Colon (tissue), 2 donors: ENCODE measurements around the gene RPL15.
"Not testable (repeated sequence)": the region's sequence is repeated elsewhere in the genome, so short reads cannot be mapped to it uniquely, and the experiment has no call there.

Experiments
- FAIRE-seq: peaks from 2 replicates; lab custom pipeline; 2012; peaks lifted over from hg19 to GRCh38; lab: Jason Lieb, UNC
- donor health status: control.
- donor health status: control.

Gene RPL15

DNA sequence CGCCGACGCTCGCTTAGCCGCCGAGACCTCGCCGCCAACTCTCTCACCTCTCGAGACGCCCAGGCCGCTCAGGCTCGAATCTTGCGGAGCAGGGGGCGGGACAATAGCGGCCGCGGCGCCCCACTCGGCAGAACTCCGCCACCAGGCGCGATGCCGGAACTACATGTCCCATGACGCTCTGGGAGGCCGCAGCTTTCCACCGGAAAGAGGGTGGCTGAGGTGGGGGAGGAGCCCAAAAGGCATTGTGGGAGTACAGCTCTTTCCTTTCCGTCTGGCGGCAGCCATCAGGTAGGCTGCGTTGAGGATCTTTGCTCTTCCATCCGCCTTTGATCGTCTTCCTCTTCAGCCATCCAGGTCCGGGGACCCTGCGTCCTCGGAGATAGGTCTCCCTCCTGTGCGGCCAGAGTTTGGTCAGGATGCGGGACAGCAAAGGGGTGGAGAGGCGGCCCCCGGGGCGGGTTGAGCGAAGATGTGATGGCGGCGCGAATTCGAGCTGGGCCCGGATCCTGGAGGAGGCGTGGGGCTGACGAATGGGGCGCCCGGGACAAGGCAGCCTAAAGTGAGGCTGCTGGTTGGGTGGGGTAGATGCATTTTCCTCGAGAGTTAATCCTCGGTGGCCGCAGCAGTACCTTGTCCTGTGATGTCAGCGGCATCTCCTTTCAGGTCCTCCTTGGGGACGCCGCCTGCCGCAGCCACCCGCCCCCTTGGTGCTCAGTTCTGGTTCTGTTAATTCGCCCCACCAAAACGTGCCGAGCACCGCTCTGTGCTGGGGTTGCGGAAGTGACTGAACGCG, at the start of gene RPL15, which contains the start of gene NKIRAS1:
Gene RPL15, plus strand, starts transcription at position 247 of the 793 bp plus-strand sequence. CDS start 728 bp downstream, outside the sequence.
Gene NKIRAS1, minus strand, starts transcription at position 105 of the 793 bp plus-strand sequence. CDS start 6,086 bp downstream, outside the sequence.
- no peak for FAIRE-seq

GRCh38 chr3:23867400-23867799, 49.5 kb upstream of the RPL15 start:
- no peak for FAIRE-seq

- FAIRE-seq, result no peak
Observed at GRCh38 chr3:23867838-23868237, 49.1 kb upstream of the RPL15 start.

DNA sequence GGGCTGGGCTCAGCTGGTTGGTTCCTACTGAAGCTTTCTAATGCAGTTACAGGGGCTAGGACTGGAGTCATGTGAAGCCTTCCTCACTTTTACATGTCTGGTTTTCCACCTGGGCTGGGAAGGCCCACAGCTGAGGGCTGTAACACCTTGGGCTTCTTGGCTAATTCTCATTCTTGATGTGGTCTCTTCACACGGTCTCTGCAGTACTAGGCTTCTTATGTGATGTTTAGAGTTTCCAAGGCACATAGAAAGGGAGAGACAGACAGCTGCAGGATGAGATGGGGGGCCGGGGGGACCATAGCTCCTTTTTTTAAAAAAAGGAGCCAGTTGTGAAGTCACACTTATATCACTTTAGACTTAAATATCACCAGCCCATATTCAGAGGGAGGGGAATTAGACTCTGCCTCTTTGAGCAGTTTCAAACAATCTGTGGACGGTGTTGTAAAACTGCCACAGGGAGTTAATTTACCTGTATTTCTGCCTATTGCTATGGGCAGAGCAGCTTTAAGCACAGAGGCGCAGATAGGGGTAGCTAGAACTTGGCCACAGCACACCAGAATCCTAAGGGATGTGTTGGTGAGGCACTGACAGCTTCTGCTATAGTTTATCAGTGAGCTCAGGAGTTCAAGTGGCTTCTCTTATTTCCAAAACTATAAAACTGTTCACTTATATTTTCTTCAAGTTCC, 46.8 kb upstream of the RPL15 start:
- FAIRE-seq, result no peak

GRCh38 chr3:23870663-23871043, 46.3 kb upstream of the RPL15 start:
- FAIRE-seq, result not testable (repeated sequence)

GRCh38 chr3:23871361-23871760, 45.6 kb upstream of the RPL15 start:
- FAIRE-seq, result not testable (repeated sequence)

DNA sequence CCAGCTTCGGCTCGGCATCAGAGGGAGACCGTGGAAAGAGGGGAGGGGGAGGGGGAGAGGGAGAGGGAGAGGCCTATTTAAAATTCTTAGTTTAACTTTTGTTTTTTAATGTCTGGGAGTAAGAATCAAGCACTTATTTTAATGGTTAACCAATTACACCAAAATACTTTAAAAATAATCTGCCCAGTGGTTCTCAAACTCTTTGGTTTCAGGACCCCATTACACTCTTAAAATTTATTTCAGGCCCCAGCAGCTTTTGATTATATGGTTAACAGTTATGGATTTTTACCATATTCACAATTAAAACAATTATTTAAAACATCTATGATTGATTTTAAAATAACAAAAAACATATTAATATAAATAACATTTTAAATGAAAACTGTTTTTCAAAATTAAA, 44.6 kb upstream of the RPL15 start:
- FAIRE-seq, result no peak

GRCh38 chr3:23873941-23874340, 43.0 kb upstream of the RPL15 start:
- no peak for FAIRE-seq

GRCh38 chr3:23874359-23875112, 42.4 kb upstream of the RPL15 start:
- no peak for FAIRE-seq

GRCh38 chr3:23875113-23875725, 41.7 kb upstream of the RPL15 start:
- no peak for FAIRE-seq

- FAIRE-seq, result no peak
Observed at GRCh38 chr3:23876923-23877322, 40.0 kb upstream of the RPL15 start.

GRCh38 chr3:23877329-23877980, 39.5 kb upstream of the RPL15 start:
- FAIRE-seq, result no peak

GRCh38 chr3:23879485-23879884, 37.4 kb upstream of the RPL15 start:
- FAIRE-seq, result no peak

GRCh38 chr3:23880703-23881339, 36.1 kb upstream of the RPL15 start:
- no peak for FAIRE-seq

GRCh38 chr3:23881993-23882392, 34.9 kb upstream of the RPL15 start:
- FAIRE-seq, result not testable (repeated sequence)

DNA sequence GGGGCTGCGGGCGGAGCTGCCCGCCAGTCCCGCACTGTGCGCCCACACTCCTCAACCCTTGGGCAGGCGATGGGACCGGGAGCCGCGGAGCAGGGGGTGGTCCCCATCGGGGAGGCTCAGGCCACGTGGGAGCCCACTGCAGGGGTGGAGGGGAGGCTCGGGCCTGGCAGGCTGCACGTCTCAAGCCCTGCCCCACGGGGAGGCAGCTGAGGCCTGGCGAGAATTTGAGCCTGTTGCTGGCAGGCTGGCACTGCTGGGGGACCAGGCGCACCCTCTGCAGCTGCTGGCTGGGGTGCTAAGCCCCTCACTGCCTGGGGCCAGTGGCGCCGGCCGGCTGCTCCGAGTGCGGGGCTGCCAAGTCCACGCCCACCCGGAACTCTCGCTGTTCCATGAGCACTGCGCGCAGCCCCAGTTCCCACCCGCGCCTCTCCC, 34.4 kb upstream of the RPL15 start:
- no peak for FAIRE-seq

- FAIRE-seq, result no peak
Observed at GRCh38 chr3:23884481-23884880, 32.5 kb upstream of the RPL15 start.

- no peak for FAIRE-seq
Observed at GRCh38 chr3:23885210-23885609, 31.7 kb upstream of the RPL15 start.

- FAIRE-seq, result no peak
Observed at GRCh38 chr3:23886311-23886710, 30.6 kb upstream of the RPL15 start.

DNA sequence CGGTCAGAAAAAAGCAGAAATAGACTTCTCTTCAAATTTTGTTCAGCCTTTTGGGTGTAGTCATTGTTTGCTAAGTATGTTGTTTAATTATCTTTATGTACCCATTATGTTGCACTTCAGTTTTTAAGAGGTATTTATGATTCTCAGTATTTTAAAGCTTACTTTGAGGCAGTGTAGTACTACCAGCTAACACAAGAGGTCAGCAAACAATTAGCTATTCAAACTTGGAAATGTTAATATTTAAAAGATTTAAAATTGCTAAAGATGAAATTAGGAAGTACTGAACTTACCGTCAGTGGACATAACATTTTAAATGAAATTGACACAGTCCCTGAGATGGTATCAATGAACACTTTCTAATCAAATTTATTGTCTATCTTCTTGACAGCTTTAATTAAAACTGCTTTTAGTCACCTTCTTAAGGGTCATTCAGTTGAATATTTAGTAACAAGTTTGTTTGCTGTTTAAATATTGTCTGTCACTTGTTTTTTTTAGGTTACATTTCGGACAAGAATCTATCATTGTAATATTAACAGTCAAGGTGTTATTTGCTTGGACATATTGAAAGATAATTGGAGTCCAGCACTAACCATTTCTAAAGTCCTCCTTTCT, 28.2 kb upstream of the RPL15 start:
- FAIRE-seq, result peak; percentile 80

GRCh38 chr3:23889386-23889785, 27.5 kb upstream of the RPL15 start:
- FAIRE-seq, result no peak
